Kidney capillary endothelial cell (primary cell): ENCODE measurements around the gene NCAN.
A peak's percentile ranks its signal among the peaks of the same experiment; 100 is the strongest.
"Not testable (repeated sequence)": the region's sequence is repeated elsewhere in the genome, so short reads cannot be mapped to it uniquely, and the experiment has no call there.

Experiments used
- DNase-seq: peaks from one replicate; pipeline ENCODE4 v3.0.0-alpha.2; 2018; ENCODE audit warnings: low spot score

The NCAN gene

GRCh38 chr19:19224150-19224851, 12.5 kb downstream of the NCAN start:
- no peak for DNase-seq

GRCh38 chr19:19224852-19225494, 13.2 kb downstream of the NCAN start:
- peak; percentile 15 for DNase-seq

GRCh38 chr19:19226204-19226603, 14.4 kb downstream of the NCAN start:
- DNase-seq: no peak

GRCh38 chr19:19226663-19227062, 14.9 kb downstream of the NCAN start:
- DNase-seq: no peak

- no peak for DNase-seq
Observed at GRCh38 chr19:19227217-19227616, 15.5 kb downstream of the NCAN start.

GRCh38 chr19:19229701-19230100, 17.9 kb downstream of the NCAN start:
- DNase-seq: no peak

GRCh38 chr19:19230999-19231398, 19.2 kb downstream of the NCAN start:
- DNase-seq: no peak

- DNase-seq: no peak
Observed at GRCh38 chr19:19232261-19232721, 20.5 kb downstream of the NCAN start.

GRCh38 chr19:19234220-19234816, 22.6 kb downstream of the NCAN start:
- DNase-seq: no peak

GRCh38 chr19:19236173-19236572, 24.4 kb downstream of the NCAN start:
- DNase-seq: no peak

GRCh38 chr19:19238126-19238894, 26.6 kb downstream of the NCAN start:
- no peak for DNase-seq

- no peak for DNase-seq
Observed at GRCh38 chr19:19239675-19240074, 27.9 kb downstream of the NCAN start.

- no peak for DNase-seq
Observed at GRCh38 chr19:19240476-19240875, 28.7 kb downstream of the NCAN start.

GRCh38 chr19:19250196-19250801, 38.5 kb downstream of the NCAN start:
- no peak for DNase-seq

- DNase-seq: not testable (repeated sequence)
Observed at GRCh38 chr19:19253409-19253808, 41.7 kb downstream of the NCAN start.

GRCh38 chr19:19256072-19256969, 44.6 kb downstream of the NCAN start:
- no peak for DNase-seq

GRCh38 chr19:19257137-19257536, 45.4 kb downstream of the NCAN start:
- no peak for DNase-seq

GRCh38 chr19:19257836-19258588, 46.3 kb downstream of the NCAN start:
- no peak for DNase-seq

GRCh38 chr19:19258589-19259338, 47.0 kb downstream of the NCAN start:
- no peak for DNase-seq

- no peak for DNase-seq
Observed at GRCh38 chr19:19259741-19260140, 48.0 kb downstream of the NCAN start.
